GM18499 (cell line): ENCODE data around the gene GFPT1.

Experiments
- ATAC-seq: cut with Tn5 transposase; IDR thresholded peaks from one replicate; pipeline ENCODE4 v1.9.1; 2021; ENCODE audit warnings: moderate number of reproducible peaks; ENCODE audit not compliant: insufficient read depth, unreplicated experiment

The GFPT1 gene

DNA sequence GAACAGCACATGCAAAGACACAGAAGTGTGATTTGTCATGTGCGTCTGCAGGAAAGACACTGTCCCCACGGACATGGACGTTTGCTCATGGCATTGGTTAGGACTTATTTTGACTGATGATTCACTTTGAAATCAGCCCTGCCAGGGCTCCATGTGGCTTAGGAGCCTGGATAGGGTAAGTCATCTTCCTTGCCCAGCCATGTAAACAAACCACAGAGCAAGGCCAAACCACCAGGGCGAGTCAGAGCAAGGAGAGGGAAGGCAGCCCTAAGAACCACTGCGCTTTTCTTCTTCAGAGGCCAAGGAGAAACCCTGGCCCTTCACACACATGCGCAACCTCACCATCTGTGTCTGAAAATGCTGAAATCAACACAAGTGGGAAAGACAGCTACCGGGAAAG is 88.8 kb downstream of the GFPT1 start:
- ATAC-seq: no peak

DNA sequence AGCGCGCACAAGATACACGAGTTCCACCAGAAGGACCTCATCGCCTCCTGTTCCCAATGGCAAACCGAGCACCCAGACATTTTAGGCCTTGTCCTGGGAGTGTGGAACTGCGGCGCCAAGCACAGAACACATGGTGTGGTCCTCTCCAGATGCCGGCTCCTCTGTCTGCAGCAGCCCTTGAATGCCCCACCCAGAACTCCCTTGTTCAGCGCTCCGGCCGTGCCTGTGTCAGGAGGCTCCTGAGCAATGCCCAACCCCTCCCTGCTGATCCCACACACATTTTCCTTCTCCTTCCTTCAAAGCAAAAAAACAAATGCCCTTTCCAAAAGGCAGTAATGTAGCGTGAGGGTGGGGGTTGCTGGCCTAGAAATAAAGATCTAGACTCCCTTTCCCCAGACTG is 89.8 kb downstream of the GFPT1 start:
- no peak for ATAC-seq

- ATAC-seq: no peak
Measured at GRCh38 chr2:69296421-69296820, 90.6 kb downstream of the GFPT1 start.

DNA sequence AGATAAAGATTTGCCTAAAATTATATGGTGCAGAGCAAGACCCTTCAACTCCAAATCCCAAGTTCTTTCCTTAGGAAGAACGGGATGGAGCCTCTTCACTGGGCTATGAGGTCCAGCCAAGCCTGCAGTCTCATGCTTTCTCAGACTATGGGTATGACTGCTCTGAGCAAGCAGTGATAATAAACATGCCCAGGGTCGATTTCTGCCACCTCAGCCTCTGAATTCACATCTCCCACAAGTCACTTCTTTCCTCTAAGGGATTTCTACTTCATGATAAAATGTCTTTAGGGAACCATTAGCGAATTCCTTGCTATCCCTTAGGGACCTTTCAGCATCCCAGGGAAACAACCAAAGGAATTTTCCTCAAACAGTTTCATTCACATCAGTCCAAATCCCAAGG is 94.8 kb downstream of the GFPT1 start:
- ATAC-seq: no peak

- no peak for ATAC-seq
Measured at GRCh38 chr2:69291721-69292120, 95.3 kb downstream of the GFPT1 start.

DNA sequence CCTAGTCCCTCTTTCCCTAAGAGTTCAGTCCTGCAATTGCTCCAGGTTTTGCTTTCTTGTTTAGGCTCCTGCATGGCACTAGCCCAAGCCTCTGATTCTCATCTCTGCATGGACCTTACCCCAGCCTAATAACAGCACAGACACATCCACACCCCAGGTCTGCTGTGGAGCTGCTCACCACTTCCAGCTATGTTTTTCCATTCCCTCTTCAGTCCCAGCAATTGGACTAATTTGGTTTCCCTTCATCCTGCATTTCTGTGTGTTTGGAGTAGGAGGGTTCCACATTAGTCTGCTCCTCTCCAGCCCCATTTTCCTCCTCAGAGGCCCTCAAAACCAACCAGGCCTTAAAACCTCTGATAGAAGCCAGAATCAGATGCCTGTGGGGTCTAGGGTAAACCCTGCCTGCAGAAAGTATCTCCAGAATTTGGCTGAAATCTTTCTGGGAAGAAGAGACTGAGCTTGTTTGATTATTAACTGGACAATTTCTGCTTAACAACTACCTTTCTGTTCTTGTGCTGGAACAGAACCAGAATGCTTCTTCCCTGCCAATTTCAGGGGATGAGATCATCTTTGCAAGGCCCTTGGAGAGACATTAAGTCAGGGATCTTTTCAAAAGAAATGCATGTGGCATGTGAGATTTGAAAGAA is 95.9 kb downstream of the GFPT1 start:
- no peak for ATAC-seq

DNA sequence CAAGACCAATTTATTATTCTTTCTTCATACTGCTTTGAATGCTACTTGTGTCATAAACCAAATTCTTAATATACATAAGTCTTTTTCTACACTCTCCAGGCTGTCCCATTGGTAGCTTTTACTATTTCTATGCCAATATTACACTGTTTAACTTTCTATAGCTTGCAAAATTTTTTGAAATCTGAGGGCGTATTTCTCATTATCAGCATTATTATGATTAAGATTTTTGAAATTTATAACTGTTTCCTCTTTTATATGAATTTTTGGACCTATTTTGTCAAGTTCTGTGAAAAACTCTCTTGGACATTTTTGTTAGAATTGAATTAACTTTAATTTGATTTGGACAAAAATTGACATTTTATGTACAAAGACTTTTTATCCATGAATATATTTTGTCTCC is 98.6 kb downstream of the GFPT1 start:
- no peak for ATAC-seq

GRCh38 chr2:69287544-69287943 is 99.5 kb downstream of the GFPT1 start:
- no peak for ATAC-seq

GRCh38 chr2:69285379-69285894 is 101.6 kb downstream of the GFPT1 start:
- no peak for ATAC-seq

DNA sequence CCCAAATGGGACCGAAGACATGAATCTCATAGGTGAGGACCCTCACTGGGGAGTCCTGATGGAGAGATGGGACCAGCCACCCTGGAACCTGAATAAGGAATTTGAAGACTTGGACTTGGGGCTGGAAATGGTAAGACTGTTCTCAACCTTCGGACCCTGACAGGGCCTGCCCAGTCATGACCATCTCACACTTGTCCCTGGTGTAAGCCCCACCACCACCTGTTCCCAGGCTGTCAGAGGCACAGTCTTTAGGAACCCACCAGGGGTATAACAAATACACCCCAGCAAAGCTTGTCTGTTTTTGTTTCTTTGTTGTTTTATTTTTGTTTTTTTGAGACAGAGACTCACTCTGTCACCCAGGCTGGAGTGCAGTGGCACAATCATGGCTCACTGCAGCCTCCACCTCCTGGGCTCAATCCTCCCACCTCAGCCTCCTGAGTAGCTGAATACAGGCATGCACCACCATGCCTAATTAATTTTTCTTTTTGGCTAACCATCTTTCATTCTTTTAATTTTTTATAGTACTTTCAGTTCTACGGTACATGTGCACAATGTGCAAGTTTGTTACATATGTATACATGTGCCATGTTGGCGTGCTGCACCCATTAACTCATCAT is 106.1 kb downstream of the GFPT1 start:
- no peak for ATAC-seq

GRCh38 chr2:69279931-69280681 is 106.9 kb downstream of the GFPT1 start:
- ATAC-seq: no peak

DNA sequence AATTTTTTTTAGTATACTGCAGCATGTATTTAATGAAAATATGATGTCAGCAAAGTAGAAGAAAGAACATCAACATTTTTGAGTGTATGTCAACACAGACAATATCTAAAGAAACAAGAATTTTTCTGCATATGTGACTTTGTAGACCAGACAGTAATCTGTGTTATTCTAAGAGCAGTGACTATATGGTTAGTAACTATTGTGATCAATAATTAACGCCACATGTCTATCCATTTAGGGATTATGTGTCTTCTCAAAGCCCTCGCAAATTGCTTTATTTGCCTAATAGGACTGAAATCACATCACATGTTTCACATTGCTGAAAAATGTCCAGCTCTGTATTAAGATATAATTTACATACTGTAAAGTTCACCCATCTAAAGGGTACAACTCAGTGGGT is 107.8 kb downstream of the GFPT1 start:
- ATAC-seq: no peak

- ATAC-seq: no peak
Measured at GRCh38 chr2:69278366-69278765, 108.7 kb downstream of the GFPT1 start.

DNA sequence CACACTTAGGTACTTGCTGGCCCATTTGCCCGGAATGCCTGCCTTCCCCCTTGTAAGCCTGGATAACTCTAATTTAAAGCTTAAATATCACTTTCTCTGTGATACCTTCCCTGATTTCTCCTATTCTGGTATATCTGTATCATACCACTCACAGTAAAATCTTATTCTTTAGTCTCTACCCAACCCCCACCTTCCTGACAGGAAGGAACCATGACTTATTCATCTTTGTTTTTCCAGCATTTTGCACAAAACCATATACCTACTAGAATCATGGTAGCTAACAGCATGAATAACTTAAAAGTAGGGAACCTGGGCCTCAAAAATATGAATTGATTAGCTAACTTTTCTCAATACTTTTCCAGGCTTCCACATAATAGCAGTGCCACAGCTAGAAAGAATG is 111.5 kb downstream of the GFPT1 start:
- no peak for ATAC-seq

DNA sequence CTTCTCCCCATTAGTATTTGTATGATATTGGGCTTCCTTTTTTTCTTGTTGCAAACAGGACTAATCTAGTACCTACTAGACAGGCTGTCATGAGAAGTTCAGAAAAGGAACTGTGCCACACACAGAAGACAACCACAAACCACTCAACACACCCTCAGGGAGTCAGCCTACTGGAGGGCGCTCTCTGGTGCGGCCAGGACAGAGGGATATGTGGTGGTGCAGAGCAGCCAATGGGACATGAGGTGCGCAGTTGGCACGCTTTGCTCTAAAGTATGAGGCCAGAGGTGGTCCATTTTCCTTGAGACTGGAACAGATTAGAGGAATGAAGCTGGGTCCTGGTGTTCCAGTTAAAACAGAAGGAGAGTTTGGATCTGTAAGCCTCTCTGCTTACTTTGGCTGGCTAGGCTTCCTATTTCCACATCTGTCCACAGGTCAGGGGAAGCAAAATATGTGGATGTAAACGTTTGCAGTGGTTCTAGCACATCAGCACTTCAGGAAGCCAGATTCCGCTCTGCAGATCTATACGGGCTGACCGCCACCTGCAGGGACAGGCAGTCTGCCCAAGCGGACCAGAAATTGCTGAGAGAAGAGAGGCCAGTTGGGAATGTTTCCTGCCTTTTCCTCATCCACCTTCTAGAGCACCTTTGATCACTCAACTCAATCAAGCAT is 114.1 kb downstream of the GFPT1 start:
- ATAC-seq: no peak

- no peak for ATAC-seq
Measured at GRCh38 chr2:69271831-69272257, 115.2 kb downstream of the GFPT1 start.
